ENCODE data around the gene SLA2. TPM values are rescaled to one million over a fixed set of nuclear protein-coding genes. Genes with fewer than 3 reads are reported as not detected.

SLA2 gene
- total RNA-seq, 2 donors from 2014 or later, result 0.37 to 0.39 TPM

GRCh38 chr20:36633285-36633772, 12.7 kb downstream of the SLA2 start:
- Histone ChIP-seq H3K9me3 (no peaks in the 10 kb centered on the region), H3K27me3 (no peaks in the 10 kb centered on the region), H3K27ac (no peak overlapping the region), H3K4me1 (no peaks in the 10 kb centered on the region), H3K4me3 (no peak overlapping the region), H3K36me3 (no peaks in the 10 kb centered on the region)
- no peak for DNase-seq (ENCODE audit: low spot score)
- TF ChIP-seq CTCF (IDR thresholded peaks at IDR 0.05), result no peak

DNA sequence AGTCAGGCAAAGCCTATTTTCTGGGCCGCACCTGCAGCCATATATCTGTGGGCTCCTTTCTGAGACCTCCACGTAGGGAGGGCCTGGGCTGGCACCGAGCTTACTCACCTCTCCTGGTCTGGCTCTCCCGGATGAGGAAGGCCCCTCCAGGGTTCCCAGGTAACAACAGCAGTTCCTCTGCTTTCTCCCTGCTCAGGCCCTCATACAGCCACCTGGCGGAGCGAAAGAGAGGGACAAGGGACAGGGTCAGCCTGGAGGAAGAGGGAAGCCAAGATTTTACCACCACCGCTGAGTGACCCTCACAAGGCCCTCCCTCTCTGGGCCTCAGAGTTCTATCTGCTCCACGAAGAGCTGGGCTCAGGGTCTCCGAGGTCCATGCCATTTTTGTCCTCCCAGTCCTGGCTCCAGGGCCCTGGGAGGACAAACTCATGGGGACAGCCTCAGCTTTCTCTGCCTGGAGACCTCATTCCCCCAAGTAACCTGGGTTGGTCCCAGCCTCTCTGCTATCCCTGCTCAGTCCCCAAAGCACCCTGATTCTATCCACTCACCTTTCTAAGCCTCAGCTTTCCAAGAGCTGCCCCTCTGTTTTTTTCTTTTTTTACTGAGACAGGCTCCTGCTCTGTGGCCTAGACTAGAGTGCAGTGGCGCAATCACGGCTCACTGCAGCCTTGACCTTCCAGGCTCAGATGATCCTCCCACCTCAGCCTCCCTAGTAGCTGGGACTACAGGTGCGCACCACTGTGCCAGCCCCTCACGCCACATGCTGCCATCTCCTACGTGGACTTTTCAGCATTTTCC, 13.3 kb downstream of the SLA2 start:
- no peak for TF ChIP-seq CTCF (IDR thresholded peaks at IDR 0.05)
- no peaks in the 10 kb centered on the region for H3K4me1 ChIP-seq
- H3K4me3 ChIP-seq, result no peak overlapping the region
- H3K27ac ChIP-seq, result no peak overlapping the region
- no peaks in the 10 kb centered on the region for H3K9me3 ChIP-seq
- no peak for DNase-seq (ENCODE audit: low spot score)
- no peaks in the 10 kb centered on the region for H3K27me3 ChIP-seq
- H3K36me3 ChIP-seq, result no peaks in the 10 kb centered on the region

DNA sequence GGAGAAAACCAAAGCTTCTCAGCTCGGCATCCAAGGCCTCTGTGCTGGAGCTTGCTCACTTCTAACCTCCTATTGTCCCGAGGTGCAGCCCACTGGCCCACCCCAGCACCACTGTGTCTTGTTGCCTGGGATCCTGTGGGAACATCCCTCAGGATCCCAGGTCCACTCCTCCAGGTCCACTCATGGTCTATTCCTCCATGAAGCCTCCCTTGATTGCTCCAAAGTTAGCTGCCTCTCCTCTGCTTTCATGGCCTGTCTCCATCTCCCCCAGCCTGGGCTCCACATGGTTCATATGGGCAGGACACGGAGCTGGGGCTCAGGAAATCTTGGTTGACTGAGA, 13.9 kb downstream of the SLA2 start:
- H3K27me3 ChIP-seq, result no peaks in the 10 kb centered on the region
- H3K4me3 ChIP-seq, result no peak overlapping the region
- no peaks in the 10 kb centered on the region for H3K36me3 ChIP-seq
- no peak for TF ChIP-seq CTCF (IDR thresholded peaks at IDR 0.05)
- DNase-seq (ENCODE audit: low spot score), result no peak
- H3K9me3 ChIP-seq, result no peaks in the 10 kb centered on the region
- no peak overlapping the region for H3K27ac ChIP-seq
- no peaks in the 10 kb centered on the region for H3K4me1 ChIP-seq

- no peaks in the 10 kb centered on the region for H3K36me3 ChIP-seq
- H3K27ac ChIP-seq, result no peak overlapping the region
- H3K4me1 ChIP-seq, result no peaks in the 10 kb centered on the region
- DNase-seq (ENCODE audit: low spot score), result no peak
- no peaks in the 10 kb centered on the region for H3K9me3 ChIP-seq
- no peak overlapping the region for H3K4me3 ChIP-seq
- no peak for TF ChIP-seq CTCF (IDR thresholded peaks at IDR 0.05)
- no peaks in the 10 kb centered on the region for H3K27me3 ChIP-seq
These were observed 14.3 kb downstream of the SLA2 start for GRCh38 chr20:36631646-36632045.

DNA sequence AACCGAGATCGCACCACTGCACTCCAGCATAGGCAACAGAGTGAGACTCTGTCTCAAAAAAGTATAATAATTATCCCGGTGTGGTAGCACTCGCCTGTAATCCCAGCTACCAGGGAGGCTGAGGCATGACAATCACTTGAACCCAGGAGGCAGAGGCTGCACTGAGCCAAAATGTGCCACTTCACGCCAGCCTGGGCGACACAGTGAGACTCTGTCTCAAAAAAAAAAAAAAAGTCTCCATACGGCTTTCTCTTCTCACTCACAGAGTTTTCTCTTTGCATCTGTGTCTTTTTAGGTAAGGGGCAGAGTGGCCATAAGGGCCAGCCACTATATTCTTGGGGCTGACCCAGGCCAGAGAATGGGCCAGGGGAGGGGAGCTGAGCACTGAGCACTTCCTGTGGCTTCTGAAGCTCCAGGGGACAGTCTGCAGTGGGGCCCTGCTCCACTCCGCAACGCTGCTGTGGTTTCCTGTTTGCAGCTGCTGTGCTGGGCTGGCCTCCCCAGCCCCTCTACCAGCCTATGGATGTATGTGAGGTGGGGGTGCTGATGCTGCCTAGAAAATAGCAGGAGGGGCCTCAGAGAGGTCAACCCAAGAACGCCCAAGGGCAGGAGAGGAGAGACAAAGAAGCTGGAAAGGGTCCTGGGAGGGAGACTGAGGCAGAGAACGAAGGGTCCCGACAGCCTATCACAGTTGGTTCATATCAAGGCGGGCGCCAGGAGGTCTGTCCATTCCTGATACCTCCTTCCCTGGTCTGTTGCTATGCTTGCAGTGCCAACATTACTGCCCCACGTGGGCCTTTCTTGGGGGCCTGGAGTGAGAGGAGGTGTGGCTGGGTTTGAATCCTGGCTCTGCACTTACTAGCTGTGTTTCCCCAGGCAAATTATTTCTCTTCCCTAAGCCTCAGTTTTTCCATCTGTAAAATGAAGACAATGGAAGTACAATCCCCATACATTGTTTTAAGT, 16.0 kb downstream of the SLA2 start:
- Histone ChIP-seq H3K27me3 (no peaks in the 10 kb centered on the region), H3K4me3 (no peak overlapping the region), H3K27ac (no peak overlapping the region), H3K9me3 (no peaks in the 10 kb centered on the region), H3K36me3 (no peaks in the 10 kb centered on the region), H3K4me1 (no peaks in the 10 kb centered on the region)
- no peak for DNase-seq (ENCODE audit: low spot score)
- no peak for TF ChIP-seq CTCF (IDR thresholded peaks at IDR 0.05)
